DND-41 (cell line): ENCODE measurements around the gene GSAP.

Experiments used
- CTCF ChIP-seq: IDR thresholded peaks from 2 replicates; pipeline ENCODE4 v1.5.1; 2012; ENCODE audit warnings: borderline replicate concordance, low read length, moderate library complexity, mild to moderate bottlenecking; ENCODE audit not compliant: poor library complexity, severe bottlenecking; ENCODE audit errors: extremely low read depth
- EZH2 ChIP-seq: IDR thresholded peaks from 3 replicates; pipeline ENCODE4 v1.6.1; 2012; ENCODE audit warnings: borderline replicate concordance, low read depth, mild to moderate bottlenecking, moderate library complexity, low read length, inconsistent platforms; ENCODE audit not compliant: severe bottlenecking

GRCh38 chr7:77266291-77266794 is 149.8 kb downstream of the GSAP start:
- TF ChIP-seq CTCF (no peak), EZH2 (no peak)
